GM10248 (cell line): Measurements from ENCODE around the gene TMEM170B.

ENCODE experiments used
- CTCF ChIA-PET: fragments of 300-600 bp; sonication (Branson Sonifier 250); formaldehyde crosslinking; extraction: SDS; loops from one replicate; lab custom pipeline; 2021; ENCODE audit warnings: antibody characterized with exemption; lab: Yijun Ruan, JAX
- POLR2A ChIA-PET: fragments of 350-650 bp; sonication (Branson Sonifier 250); formaldehyde crosslinking; extraction: SDS; loops from one replicate; lab custom pipeline; 2020; ENCODE audit warnings: antibody characterized with exemption; lab: Yijun Ruan, JAX
- DNase-seq: peaks from one replicate; pipeline ENCODE4 v3.0.0; 2012; ENCODE audit errors: extremely low spot score
- TF ChIP-seq, protein P1 (sequence below): IDR thresholded peaks from 2 replicates; pipeline ENCODE4 v1.5.1; 2012; ENCODE audit warnings: mild to moderate bottlenecking, low read depth; ENCODE audit errors: extremely low read depth, missing control alignments, control extremely low read depth

TMEM170B gene

GRCh38 chr6:11494786-11495564, 42.6 kb upstream of the TMEM170B start:
- TF ChIP-seq, protein P1, sequence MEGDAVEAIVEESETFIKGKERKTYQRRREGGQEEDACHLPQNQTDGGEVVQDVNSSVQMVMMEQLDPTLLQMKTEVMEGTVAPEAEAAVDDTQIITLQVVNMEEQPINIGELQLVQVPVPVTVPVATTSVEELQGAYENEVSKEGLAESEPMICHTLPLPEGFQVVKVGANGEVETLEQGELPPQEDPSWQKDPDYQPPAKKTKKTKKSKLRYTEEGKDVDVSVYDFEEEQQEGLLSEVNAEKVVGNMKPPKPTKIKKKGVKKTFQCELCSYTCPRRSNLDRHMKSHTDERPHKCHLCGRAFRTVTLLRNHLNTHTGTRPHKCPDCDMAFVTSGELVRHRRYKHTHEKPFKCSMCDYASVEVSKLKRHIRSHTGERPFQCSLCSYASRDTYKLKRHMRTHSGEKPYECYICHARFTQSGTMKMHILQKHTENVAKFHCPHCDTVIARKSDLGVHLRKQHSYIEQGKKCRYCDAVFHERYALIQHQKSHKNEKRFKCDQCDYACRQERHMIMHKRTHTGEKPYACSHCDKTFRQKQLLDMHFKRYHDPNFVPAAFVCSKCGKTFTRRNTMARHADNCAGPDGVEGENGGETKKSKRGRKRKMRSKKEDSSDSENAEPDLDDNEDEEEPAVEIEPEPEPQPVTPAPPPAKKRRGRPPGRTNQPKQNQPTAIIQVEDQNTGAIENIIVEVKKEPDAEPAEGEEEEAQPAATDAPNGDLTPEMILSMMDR = no peak
- ChIA-PET POLR2A (interaction anchor here (0.6 kb wide), 1 partner anchor 141 kb away, joined by 3 read pairs; no protein-coding TSS in a partner anchor), CTCF (interaction anchor here (0.7 to 5.4 kb wide), 69 partner anchors 10 to 541 kb away, joined by 3 to 107 read pairs (median 6); partner anchors contain the start of genes NEDD9 and SMIM13)
- peak; percentile 22 for DNase-seq

DNA sequence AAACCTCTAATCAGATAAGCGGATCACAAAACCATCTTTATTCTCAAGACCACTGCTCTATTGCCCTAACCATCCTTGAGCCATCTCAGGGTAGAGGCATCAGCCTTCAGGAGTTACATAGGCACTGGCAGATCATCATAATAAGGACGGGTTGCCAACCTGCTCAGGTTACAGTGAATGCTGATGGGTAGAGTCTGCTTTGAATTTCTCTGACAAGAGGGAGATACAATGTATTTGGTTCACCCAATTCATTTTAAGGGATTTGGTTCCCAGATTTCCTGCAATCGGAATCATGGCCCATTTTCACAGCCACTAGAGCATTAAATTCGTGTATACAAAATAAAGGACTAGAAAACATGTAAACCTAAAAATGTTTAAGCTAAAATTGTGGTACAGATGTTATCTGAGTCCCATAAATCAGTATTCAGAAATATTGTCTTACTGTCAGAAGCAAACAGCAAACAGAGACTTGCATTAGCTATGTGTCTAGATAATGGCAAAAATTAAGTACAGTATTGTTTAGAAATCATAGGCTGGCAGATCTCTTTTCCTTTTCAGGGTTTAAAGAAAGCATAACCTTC, 41.9 kb upstream of the TMEM170B start:
- ChIA-PET POLR2A (no interaction called here), CTCF (interaction anchor here (0.7 to 5.4 kb wide), 90 partner anchors 11 to 544 kb away, joined by 3 to 107 read pairs (median 6); partner anchors contain the start of genes NEDD9 and SMIM13)
- no peak for DNase-seq
- TF ChIP-seq, protein P1 = no peak

DNA sequence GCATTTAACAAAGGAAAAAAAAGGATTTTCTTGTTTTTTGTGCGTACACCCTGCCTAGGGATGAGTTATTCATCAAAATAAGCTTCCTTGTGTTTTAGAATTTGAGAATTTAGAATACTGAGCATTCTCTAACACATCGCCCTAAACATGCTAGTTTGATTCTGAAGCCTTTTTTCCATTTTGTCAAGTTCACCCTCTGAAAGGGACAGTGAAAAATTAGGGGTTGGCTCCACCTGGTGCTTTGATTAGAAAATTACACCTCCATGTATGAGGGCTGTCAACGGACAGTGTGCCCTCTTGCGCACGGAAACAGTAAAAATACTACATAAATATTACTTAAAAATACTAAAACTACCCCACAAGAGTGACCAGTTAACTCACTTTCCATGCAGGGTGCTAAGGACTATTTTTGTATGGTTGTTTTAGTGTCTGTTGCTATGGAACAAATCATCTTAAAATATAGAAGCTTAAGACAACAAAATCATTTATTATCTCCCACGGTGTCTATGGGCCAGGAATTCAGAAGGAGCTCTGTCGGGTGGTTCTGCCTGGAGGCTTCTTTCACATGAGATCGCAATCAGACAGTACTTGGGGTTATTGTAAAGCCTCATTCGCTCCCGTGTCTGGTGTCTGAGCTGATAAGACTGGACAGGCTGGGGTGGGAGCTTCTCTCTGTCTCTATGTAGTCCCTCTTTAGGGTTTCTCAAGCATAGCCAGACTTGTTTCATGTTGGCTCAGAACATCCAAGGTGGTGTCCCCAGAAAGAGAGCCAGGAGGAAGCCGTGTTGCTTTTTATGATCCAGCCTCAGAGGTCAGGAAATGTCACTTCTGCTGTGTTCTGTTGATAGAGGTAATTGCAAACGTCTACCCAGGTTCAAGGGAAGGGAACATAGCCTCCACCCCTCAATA, 41.1 kb upstream of the TMEM170B start:
- ChIA-PET POLR2A (interaction anchor here (0.9 to 1.3 kb wide), 2 partner anchors 37 to 264 kb away, joined by 4 read pairs; partner anchors contain the start of gene NEDD9), CTCF (interaction anchor here (0.6 to 5.4 kb wide), 138 partner anchors 9 to 646 kb away, joined by 3 to 107 read pairs (median 5); partner anchors contain the start of genes NEDD9 and SMIM13)
- DNase-seq = peak; percentile 72
- TF ChIP-seq, protein P1 = peak; percentile 75

GRCh38 chr6:11497107-11497506, 40.4 kb upstream of the TMEM170B start:
- TF ChIP-seq, protein P1 = no peak
- no peak for DNase-seq
- ChIA-PET POLR2A (interaction anchor here (0.9 to 1.3 kb wide), 2 partner anchors 38 to 265 kb away, joined by 4 read pairs; partner anchors contain the start of gene NEDD9), CTCF (interaction anchor here (0.6 to 5.4 kb wide), 108 partner anchors 8 to 647 kb away, joined by 3 to 107 read pairs (median 6); partner anchors contain the start of genes NEDD9 and SMIM13)

DNA sequence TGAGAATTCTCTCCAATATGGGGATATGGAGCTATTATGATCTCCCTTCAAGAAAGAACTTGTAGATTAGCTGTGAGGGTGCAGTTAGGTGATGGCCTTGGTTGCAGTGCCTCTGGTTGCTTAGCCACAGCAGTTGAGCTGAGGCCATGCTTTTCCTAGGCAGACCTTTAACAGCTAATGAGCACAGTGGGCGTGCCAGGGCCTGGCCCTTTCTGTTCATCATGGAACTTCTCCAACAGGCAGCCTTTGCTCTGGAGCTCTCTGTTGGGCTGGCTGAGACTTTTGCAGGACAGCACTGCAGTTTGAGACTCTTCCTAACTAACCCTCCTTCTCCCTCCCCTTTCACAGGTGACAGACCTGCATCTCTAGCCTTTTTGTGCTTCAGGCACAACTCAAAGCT, 39.7 kb upstream of the TMEM170B start:
- ChIA-PET POLR2A (no interaction called here), CTCF (interaction anchor here (0.8 to 5.4 kb wide), 9 partner anchors 12 to 409 kb away, joined by 3 to 107 read pairs (median 23); no protein-coding TSS in a partner anchor)
- TF ChIP-seq, protein P1 = no peak
- DNase-seq = no peak

DNA sequence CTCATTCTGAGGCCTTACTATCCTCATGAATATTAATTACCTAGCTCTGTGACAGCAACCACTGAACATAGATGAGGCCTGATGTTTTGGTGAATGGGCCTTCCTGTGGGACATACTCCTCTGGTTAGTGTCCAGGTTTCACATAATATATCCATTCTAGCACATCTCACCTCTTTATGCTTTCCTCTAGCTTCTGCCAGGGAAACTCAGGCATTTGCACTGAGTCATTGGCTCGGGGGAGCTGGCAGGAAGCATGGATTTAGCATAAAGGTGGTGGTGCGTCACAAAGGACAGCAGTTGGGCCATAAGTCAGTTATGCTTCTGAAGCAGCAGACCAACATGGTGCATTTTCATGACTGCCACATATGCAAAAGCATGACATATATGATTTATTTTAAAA, 37.5 kb upstream of the TMEM170B start:
- TF ChIP-seq, protein P1 = no peak

More for the DNA sequence above, 37.5 kb upstream of the TMEM170B start:
- no peak for DNase-seq
- POLR2A ChIA-PET = no interaction called here
- CTCF ChIA-PET = interaction anchor here (1.2 kb wide), 1 partner anchor 546 kb away, joined by 3 read pairs; no protein-coding TSS in a partner anchor
